Right atrium auricular region (tissue), 2 donors: ENCODE measurements around the gene KDM2B. TPM values are rescaled to one million over a fixed set of nuclear protein-coding genes. Genes with fewer than 3 reads are reported as not detected.

Experiments
- DNase-seq: peaks from one replicate; pipeline ENCODE4 v3.0.0-alpha.2; 2019; ENCODE audit warnings: low spot score
- H3K27ac ChIP-seq, 2 donors: fragments of 200-600 bp; sonication (generic); 1 replicate in 1 of 2; 2 replicates in 1 of 2; pipeline ENCODE4 v1.5.1; 2016 to 2019
- H3K27me3 ChIP-seq, 2 donors: fragments of 200-600 bp; sonication (generic); one replicate each; pipeline versions ENCODE4 v1.5.1 to v1.6.0; 2017 to 2019
- H3K36me3 ChIP-seq: fragments of 200-600 bp; sonication (generic); one replicate; pipeline ENCODE4 v1.5.1; 2016
- H3K4me1 ChIP-seq, 2 donors: fragments of 200-600 bp; sonication (generic); one replicate each; pipeline versions ENCODE4 v1.5.1 to v1.6.0; 2017 to 2019
- H3K4me3 ChIP-seq, 2 donors: fragments of 200-600 bp; sonication (generic); 1 replicate in 1 of 2; 2 replicates in 1 of 2; pipeline ENCODE4 v1.5.1; 2017 to 2019; ENCODE audit warnings: mild to moderate bottlenecking in 1 of 2, moderate library complexity in 1 of 2
- H3K9me3 ChIP-seq, 2 donors: fragments of 200-600 bp; sonication (generic); one replicate each; pipeline ENCODE4 v1.5.1; 2019
- CTCF ChIP-seq, 2 donors: fragments of 200-600 bp; sonication (generic); IDR thresholded peaks; one replicate each; pipeline ENCODE4 v1.5.1; 2019; ENCODE audit warnings: antibody characterized with exemption in 2 of 2
- total RNA-seq, 2 donors: library from RNA; depleted of rRNA; stranded (reverse); fragments of >200 nt; gene quantifications; one replicate each; pipeline ENCODE4 v1.1.0, GENCODE V29; 2016

Gene KDM2B
- total RNA-seq, 2 donors from 2014 or later = 9.5 to 10.8 TPM

GRCh38 chr12:121456551-121456950 lies 124.3 kb downstream of the KDM2B start:
- Histone ChIP-seq H3K27ac (no peak overlapping the region), H3K36me3 (no peaks in the 10 kb centered on the region), H3K9me3 (no peaks in the 10 kb centered on the region), H3K4me1 (peaks cover 0 to 16% of the 10 kb centered on the region in 2 donors), H3K4me3 (no peak overlapping the region), H3K27me3 (no peaks in the 10 kb centered on the region)
- TF ChIP-seq CTCF (IDR thresholded peaks at IDR 0.05) = no peak
- DNase-seq = no peak

- DNase-seq = no peak
- H3K9me3 ChIP-seq = no peaks in the 10 kb centered on the region
- H3K27me3 ChIP-seq = no peaks in the 10 kb centered on the region
- TF ChIP-seq CTCF (IDR thresholded peaks at IDR 0.05) = no peak
- no peaks in the 10 kb centered on the region for H3K36me3 ChIP-seq
- H3K4me3 ChIP-seq = no peak overlapping the region
- peaks cover 0 to 16% of the 10 kb centered on the region in 2 donors for H3K4me1 ChIP-seq
- no peak overlapping the region for H3K27ac ChIP-seq
These were observed 124.9 kb downstream of the KDM2B start for GRCh38 chr12:121455766-121456420.

- peaks cover 0 to 16% of the 10 kb centered on the region in 2 donors for H3K4me1 ChIP-seq
- H3K27me3 ChIP-seq = no peaks in the 10 kb centered on the region
- H3K36me3 ChIP-seq = no peaks in the 10 kb centered on the region
- no peak overlapping the region for H3K27ac ChIP-seq
- DNase-seq = no peak
- H3K4me3 ChIP-seq = no peak overlapping the region
- no peaks in the 10 kb centered on the region for H3K9me3 ChIP-seq
- TF ChIP-seq CTCF (IDR thresholded peaks at IDR 0.05) = no peak
These were observed 125.9 kb downstream of the KDM2B start for GRCh38 chr12:121454921-121455320.

- H3K4me3 ChIP-seq = no peak overlapping the region
- H3K27me3 ChIP-seq = no peaks in the 10 kb centered on the region
- H3K9me3 ChIP-seq = no peaks in the 10 kb centered on the region
- TF ChIP-seq CTCF (IDR thresholded peaks at IDR 0.05) = no peak
- no peaks in the 10 kb centered on the region for H3K36me3 ChIP-seq
- no peak for DNase-seq
- peaks cover 0 to 16% of the 10 kb centered on the region in 2 donors for H3K4me1 ChIP-seq
- H3K27ac ChIP-seq = no peak overlapping the region
These were observed 127.2 kb downstream of the KDM2B start for GRCh38 chr12:121453629-121454028.

GRCh38 chr12:121452985-121453360 lies 127.8 kb downstream of the KDM2B start:
- Histone ChIP-seq H3K27me3 (no peaks in the 10 kb centered on the region), H3K4me3 (no peak overlapping the region)

More at GRCh38 chr12:121452985-121453360, 127.8 kb downstream of the KDM2B start:
- TF ChIP-seq CTCF (IDR thresholded peaks at IDR 0.05) = no peak
- no peak for DNase-seq
- no peaks in the 10 kb centered on the region for H3K9me3 ChIP-seq
- H3K36me3 ChIP-seq = no peaks in the 10 kb centered on the region
- H3K27ac ChIP-seq = no peak overlapping the region
- peaks cover 0 to 16% of the 10 kb centered on the region in 2 donors for H3K4me1 ChIP-seq
